Stimulated activated memory B cell treated with anti-CD40 and anti-IgM and Interleukin-4, amounts not matched to agents 10 μg/mL and 1 μg/mL and 100 μg/mL, for 72 hours (primary cell): Measurements from ENCODE around the gene CD68.
"Not testable (repeated sequence)": the region's sequence is repeated elsewhere in the genome, so short reads cannot be mapped to it uniquely, and the experiment has no call there.

ENCODE experiments used
- ATAC-seq: fragments of 150-1000 bp; cut with Tn5 transposase; 2 replicates; pipeline ENCODE4 v1.10.0; 2021
- H3K27ac Mint-ChIP-seq: one replicate; pipeline ENCODE4 v1.8.0; 2022; ENCODE audit warnings: mild to moderate bottlenecking, mixed read lengths
- H3K27me3 Mint-ChIP-seq: one replicate; pipeline ENCODE4 v1.8.0; 2022; ENCODE audit warnings: mixed read lengths
- H3K36me3 Mint-ChIP-seq: one replicate; pipeline ENCODE4 v1.8.0; 2022; ENCODE audit warnings: mixed read lengths
- H3K4me1 Mint-ChIP-seq: one replicate; pipeline ENCODE4 v1.8.0; 2022; ENCODE audit warnings: mixed read lengths
- H3K4me3 Mint-ChIP-seq: one replicate; pipeline ENCODE4 v1.8.0; 2022; ENCODE audit warnings: mild to moderate bottlenecking, moderate library complexity, mixed read lengths
- H3K9me3 Mint-ChIP-seq: one replicate; pipeline ENCODE4 v1.8.0; 2022; ENCODE audit warnings: mixed read lengths

CD68 gene

GRCh38 chr17:7613769-7614424 lies 34.5 kb downstream of the CD68 start:
- Mint-ChIP-seq H3K27me3 (no peaks in the 10 kb centered on the region), H3K27ac (peak overlapping the region; percentile 80), H3K36me3 (peaks cover 22% of the 10 kb centered on the region), H3K4me3 (peak overlapping the region; percentile 86), H3K4me1 (peaks cover 51% of the 10 kb centered on the region), H3K9me3 (no peaks in the 10 kb centered on the region)
- no peak for ATAC-seq

GRCh38 chr17:7614425-7615264 lies 35.2 kb downstream of the CD68 start, which contains the start of gene FXR2:
Gene FXR2 (minus strand): TSS chr17:7614897. CDS start chr17:7614532, 365 bp downstream.
- Mint-ChIP-seq H3K27ac (peak within 1 kb of the TSS; percentile 80), H3K9me3 (no peaks in the 10 kb centered on the region), H3K27me3 (no peaks in the 10 kb centered on the region), H3K4me1 (peaks cover 45% of the 10 kb centered on the region), H3K36me3 (peaks cover 18% of the 10 kb centered on the region), H3K4me3 (peak within 1 kb of the TSS; percentile 86)
- peak; percentile 99 for ATAC-seq

GRCh38 chr17:7615265-7615747 lies 35.9 kb downstream of the CD68 start:
- H3K27me3 Mint-ChIP-seq, result no peaks in the 10 kb centered on the region
- H3K36me3 Mint-ChIP-seq, result peaks cover 18% of the 10 kb centered on the region
- H3K4me3 Mint-ChIP-seq, result peak overlapping the region; percentile 80
- no peaks in the 10 kb centered on the region for H3K9me3 Mint-ChIP-seq
- peaks cover 40% of the 10 kb centered on the region for H3K4me1 Mint-ChIP-seq
- ATAC-seq, result no peak
- peak overlapping the region; percentile 80 for H3K27ac Mint-ChIP-seq

GRCh38 chr17:7618608-7619007 lies 39.2 kb downstream of the CD68 start:
- Mint-ChIP-seq H3K9me3 (no peaks in the 10 kb centered on the region), H3K36me3 (no peaks in the 10 kb centered on the region), H3K4me1 (peaks cover 9% of the 10 kb centered on the region), H3K27me3 (no peaks in the 10 kb centered on the region), H3K4me3 (no peak overlapping the region), H3K27ac (no peak overlapping the region)
- ATAC-seq, result no peak

- Mint-ChIP-seq H3K4me1 (peaks cover 4% of the 10 kb centered on the region), H3K9me3 (no peaks in the 10 kb centered on the region), H3K27ac (no peak overlapping the region), H3K36me3 (no peaks in the 10 kb centered on the region), H3K4me3 (no peak overlapping the region), H3K27me3 (no peaks in the 10 kb centered on the region)
- ATAC-seq, result no peak
These were observed 41.4 kb downstream of the CD68 start for GRCh38 chr17:7620835-7621234.

- peaks cover 13% of the 10 kb centered on the region for H3K4me1 Mint-ChIP-seq
- no peak overlapping the region for H3K4me3 Mint-ChIP-seq
- no peaks in the 10 kb centered on the region for H3K9me3 Mint-ChIP-seq
- H3K36me3 Mint-ChIP-seq, result no peaks in the 10 kb centered on the region
- H3K27me3 Mint-ChIP-seq, result no peaks in the 10 kb centered on the region
- no peak overlapping the region for H3K27ac Mint-ChIP-seq
- ATAC-seq, result no peak
These were observed 44.2 kb downstream of the CD68 start for GRCh38 chr17:7623661-7624060.

GRCh38 chr17:7625749-7626148 lies 46.3 kb downstream of the CD68 start:
- not testable (repeated sequence) for H3K36me3 Mint-ChIP-seq, ATAC-seq, H3K4me3 Mint-ChIP-seq, H3K9me3 Mint-ChIP-seq, H3K27ac Mint-ChIP-seq, H3K27me3 Mint-ChIP-seq
- peaks cover 11% of the 10 kb centered on the region for H3K4me1 Mint-ChIP-seq

- Mint-ChIP-seq H3K9me3 (no peaks in the 10 kb centered on the region), H3K36me3 (no peaks in the 10 kb centered on the region), H3K27me3 (no peaks in the 10 kb centered on the region), H3K4me3 (peak overlapping the region; percentile 87), H3K4me1 (peaks cover 11% of the 10 kb centered on the region), H3K27ac (no peak overlapping the region)
- no peak for ATAC-seq
These were observed 46.9 kb downstream of the CD68 start for GRCh38 chr17:7626307-7626706.

- H3K4me3 Mint-ChIP-seq, result peak overlapping the region; percentile 87
- no peaks in the 10 kb centered on the region for H3K9me3 Mint-ChIP-seq
- H3K27ac Mint-ChIP-seq, result peak overlapping the region; percentile 82
- no peak for ATAC-seq
- H3K27me3 Mint-ChIP-seq, result no peaks in the 10 kb centered on the region
- no peaks in the 10 kb centered on the region for H3K36me3 Mint-ChIP-seq
- H3K4me1 Mint-ChIP-seq, result peaks cover 11% of the 10 kb centered on the region
These were observed 47.5 kb downstream of the CD68 start for GRCh38 chr17:7626956-7627249.

GRCh38 chr17:7627250-7628121 lies 48.0 kb downstream of the CD68 start, which contains the start of gene SAT2:
Gene SAT2 (minus strand): TSS chr17:7627821. CDS start chr17:7627635, 186 bp downstream.
- Mint-ChIP-seq H3K27me3 (no peaks in the 10 kb centered on the region), H3K27ac (peak within 1 kb of the TSS; percentile 82), H3K4me1 (peaks cover 11% of the 10 kb centered on the region), H3K9me3 (no peaks in the 10 kb centered on the region), H3K36me3 (no peaks in the 10 kb centered on the region), H3K4me3 (peak within 1 kb of the TSS; percentile 87)
- ATAC-seq, result peak; percentile 98

GRCh38 chr17:7629939-7630571 lies 50.6 kb downstream of the CD68 start, which contains the start of gene SHBG:
Gene SHBG (plus strand): TSS chr17:7630135. CDS start chr17:7630173, 38 bp downstream.
- Mint-ChIP-seq H3K36me3 (no peaks in the 10 kb centered on the region), H3K27me3 (no peaks in the 10 kb centered on the region), H3K27ac (no peak within 1 kb of the TSS), H3K9me3 (no peaks in the 10 kb centered on the region), H3K4me3 (no peak within 1 kb of the TSS), H3K4me1 (peaks cover 11% of the 10 kb centered on the region)
- no peak for ATAC-seq
